Measurements from ENCODE around the gene ENDOV. TPM values are rescaled to one million over a fixed set of nuclear protein-coding genes. Genes with fewer than 3 reads are reported as not detected.

The ENDOV gene
- polyA plus RNA-seq, 1 donor (not counting 4 experiments of a cell fraction or from before 2014, with no cell fraction given) = 10.9 TPM

DNA sequence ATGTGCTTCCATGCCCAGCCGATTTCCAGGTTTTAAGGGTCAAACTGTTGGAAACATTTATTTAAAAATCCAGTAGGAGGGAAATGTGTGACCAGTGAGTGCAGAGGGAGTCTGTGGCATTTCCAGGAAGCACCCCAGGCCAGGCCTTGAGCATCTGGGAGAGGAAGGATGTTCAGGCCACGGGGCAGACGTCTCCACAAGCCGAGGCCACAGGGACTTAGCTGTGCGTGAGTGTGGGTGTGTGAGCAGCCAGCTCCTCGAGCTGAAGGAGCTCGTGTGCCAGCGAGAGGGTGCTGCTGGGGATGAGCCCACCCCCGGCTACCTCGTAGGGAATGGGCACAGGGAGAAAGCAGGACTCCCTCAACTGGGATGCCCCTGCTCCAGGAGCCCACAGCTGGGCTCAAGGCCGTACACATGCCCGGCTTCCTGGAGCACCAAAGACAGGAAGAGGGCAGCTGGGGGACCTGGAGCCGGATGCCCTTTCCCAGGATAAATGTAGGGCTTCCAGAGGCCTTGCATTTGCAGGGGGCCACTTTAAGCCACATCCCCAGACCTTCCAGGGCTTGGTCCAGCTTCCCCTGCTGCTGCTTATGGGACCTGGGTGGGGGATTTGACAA lies 48.9 kb downstream of the ENDOV start:
- no peak overlapping the region for H3K9ac ChIP-seq (ENCODE audit: control insufficient read depth, extremely low read depth, insufficient read depth, low read length)
- H4K20me1 ChIP-seq (ENCODE audit: control insufficient read depth, extremely low read depth, insufficient read depth, low read length) = no peaks in the 10 kb centered on the region
- no peak overlapping the region for H3K4me2 ChIP-seq (ENCODE audit: control insufficient read depth, extremely low read depth, insufficient read depth, low read depth, low read length)
- H3K9me1 ChIP-seq (ENCODE audit: control insufficient read depth, extremely low read depth, insufficient read depth, low read length) = no peaks in the 10 kb centered on the region
- dilution Hi-C loops (cut with MboI; ENCODE audit: extremely low pct_ligation_motif_present, low sequenced_read_pairs) = no loop called here
- peaks cover 46% of the 10 kb centered on the region for H3K27me3 ChIP-seq (ENCODE audit: control insufficient read depth, extremely low read depth, insufficient read depth, low read length)
- no peak overlapping the region for H2AFZ ChIP-seq (ENCODE audit: control insufficient read depth, low read length)
- H3K4me1 ChIP-seq (ENCODE audit: control insufficient read depth, extremely low read depth, insufficient read depth, low read length) = no peaks in the 10 kb centered on the region
- TF ChIP-seq, protein P1, sequence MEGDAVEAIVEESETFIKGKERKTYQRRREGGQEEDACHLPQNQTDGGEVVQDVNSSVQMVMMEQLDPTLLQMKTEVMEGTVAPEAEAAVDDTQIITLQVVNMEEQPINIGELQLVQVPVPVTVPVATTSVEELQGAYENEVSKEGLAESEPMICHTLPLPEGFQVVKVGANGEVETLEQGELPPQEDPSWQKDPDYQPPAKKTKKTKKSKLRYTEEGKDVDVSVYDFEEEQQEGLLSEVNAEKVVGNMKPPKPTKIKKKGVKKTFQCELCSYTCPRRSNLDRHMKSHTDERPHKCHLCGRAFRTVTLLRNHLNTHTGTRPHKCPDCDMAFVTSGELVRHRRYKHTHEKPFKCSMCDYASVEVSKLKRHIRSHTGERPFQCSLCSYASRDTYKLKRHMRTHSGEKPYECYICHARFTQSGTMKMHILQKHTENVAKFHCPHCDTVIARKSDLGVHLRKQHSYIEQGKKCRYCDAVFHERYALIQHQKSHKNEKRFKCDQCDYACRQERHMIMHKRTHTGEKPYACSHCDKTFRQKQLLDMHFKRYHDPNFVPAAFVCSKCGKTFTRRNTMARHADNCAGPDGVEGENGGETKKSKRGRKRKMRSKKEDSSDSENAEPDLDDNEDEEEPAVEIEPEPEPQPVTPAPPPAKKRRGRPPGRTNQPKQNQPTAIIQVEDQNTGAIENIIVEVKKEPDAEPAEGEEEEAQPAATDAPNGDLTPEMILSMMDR (optimal IDR thresholded peaks at IDR 0.05 in 1 of 3, IDR thresholded peaks at IDR 0.05 in 1 of 3, conservative IDR thresholded peaks at IDR 0.05 in 1 of 3; ENCODE audit: extremely low read depth in 1 of 3, insufficient read depth in 2 of 3, low read length in 3 of 3) = no peak
- TF ChIP-seq EZH2 (IDR thresholded peaks at IDR 0.05; ENCODE audit: low read length) = no peak
- no peak overlapping the region for H3K27ac ChIP-seq (ENCODE audit: control insufficient read depth, insufficient read depth, low read length)
- FAIRE-seq (no peak), DNase-seq (ENCODE audit: low read depth, low spot score) (no peak)
- H3K36me3 ChIP-seq (ENCODE audit: control insufficient read depth in 2 of 2, extremely low read depth in 1 of 2, insufficient read depth in 2 of 2, low read length in 2 of 2) = no peaks in the 10 kb centered on the region
- no peaks in the 10 kb centered on the region for H3K79me2 ChIP-seq (ENCODE audit: control insufficient read depth, insufficient read depth, low read length)
- no peaks in the 10 kb centered on the region for H3K9me3 ChIP-seq (ENCODE audit: control insufficient read depth, low read depth, low read length)
- no peak overlapping the region for H3K4me3 ChIP-seq (ENCODE audit: control insufficient read depth in 2 of 3, extremely low read depth in 1 of 3, insufficient read depth in 2 of 3, low read depth in 1 of 3, low read length in 3 of 3)

- Histone ChIP-seq H3K9ac (ENCODE audit: control insufficient read depth, extremely low read depth, insufficient read depth, low read length) (no peak overlapping the region), H3K27ac (ENCODE audit: control insufficient read depth, insufficient read depth, low read length) (no peak overlapping the region), H4K20me1 (ENCODE audit: control insufficient read depth, extremely low read depth, insufficient read depth, low read length) (no peaks in the 10 kb centered on the region), H2AFZ (ENCODE audit: control insufficient read depth, low read length) (no peak overlapping the region), H3K9me1 (ENCODE audit: control insufficient read depth, extremely low read depth, insufficient read depth, low read length) (no peaks in the 10 kb centered on the region), H3K27me3 (ENCODE audit: control insufficient read depth, extremely low read depth, insufficient read depth, low read length) (peaks cover 52% of the 10 kb centered on the region), H3K4me3 (ENCODE audit: control insufficient read depth in 2 of 3, extremely low read depth in 1 of 3, insufficient read depth in 2 of 3, low read depth in 1 of 3, low read length in 3 of 3) (no peak overlapping the region), H3K4me1 (ENCODE audit: control insufficient read depth, extremely low read depth, insufficient read depth, low read length) (no peaks in the 10 kb centered on the region), H3K4me2 (ENCODE audit: control insufficient read depth, extremely low read depth, insufficient read depth, low read depth, low read length) (no peak overlapping the region), H3K79me2 (ENCODE audit: control insufficient read depth, insufficient read depth, low read length) (no peaks in the 10 kb centered on the region), H3K9me3 (ENCODE audit: control insufficient read depth, low read depth, low read length) (no peaks in the 10 kb centered on the region), H3K36me3 (ENCODE audit: control insufficient read depth in 2 of 2, extremely low read depth in 1 of 2, insufficient read depth in 2 of 2, low read length in 2 of 2) (no peaks in the 10 kb centered on the region)
- dilution Hi-C loops (cut with MboI; ENCODE audit: extremely low pct_ligation_motif_present, low sequenced_read_pairs) = no loop called here
- DNase-seq (ENCODE audit: low read depth, low spot score) (no peak), FAIRE-seq (no peak)
- TF ChIP-seq EZH2 (IDR thresholded peaks at IDR 0.05; ENCODE audit: low read length) = no peak
- TF ChIP-seq, protein P1 (optimal IDR thresholded peaks at IDR 0.05 in 1 of 3, IDR thresholded peaks at IDR 0.05 in 1 of 3, conservative IDR thresholded peaks at IDR 0.05 in 1 of 3; ENCODE audit: extremely low read depth in 1 of 3, insufficient read depth in 2 of 3, low read length in 3 of 3) = no peak
These were observed 49.5 kb downstream of the ENDOV start for GRCh38 chr17:80464486-80464885.
